Daoy (cell line): ENCODE results near the gene MYO3A. TPM values are rescaled to one million over a fixed set of nuclear protein-coding genes. Genes with fewer than 3 reads are reported as not detected.

Experiments used
- DNase-seq: peaks from one replicate; pipeline ENCODE4 v3.0.0-alpha.2; 2015; ENCODE audit warnings: low read depth
- total RNA-seq: library from RNA; depleted of rRNA; stranded (reverse); fragments of >200 nt; shearing (Covaris generic); gene quantifications from 2 replicates; pipeline ENCODE4 v1.2.3, GENCODE V29; 2014; rRNA removed

MYO3A gene, protein sequence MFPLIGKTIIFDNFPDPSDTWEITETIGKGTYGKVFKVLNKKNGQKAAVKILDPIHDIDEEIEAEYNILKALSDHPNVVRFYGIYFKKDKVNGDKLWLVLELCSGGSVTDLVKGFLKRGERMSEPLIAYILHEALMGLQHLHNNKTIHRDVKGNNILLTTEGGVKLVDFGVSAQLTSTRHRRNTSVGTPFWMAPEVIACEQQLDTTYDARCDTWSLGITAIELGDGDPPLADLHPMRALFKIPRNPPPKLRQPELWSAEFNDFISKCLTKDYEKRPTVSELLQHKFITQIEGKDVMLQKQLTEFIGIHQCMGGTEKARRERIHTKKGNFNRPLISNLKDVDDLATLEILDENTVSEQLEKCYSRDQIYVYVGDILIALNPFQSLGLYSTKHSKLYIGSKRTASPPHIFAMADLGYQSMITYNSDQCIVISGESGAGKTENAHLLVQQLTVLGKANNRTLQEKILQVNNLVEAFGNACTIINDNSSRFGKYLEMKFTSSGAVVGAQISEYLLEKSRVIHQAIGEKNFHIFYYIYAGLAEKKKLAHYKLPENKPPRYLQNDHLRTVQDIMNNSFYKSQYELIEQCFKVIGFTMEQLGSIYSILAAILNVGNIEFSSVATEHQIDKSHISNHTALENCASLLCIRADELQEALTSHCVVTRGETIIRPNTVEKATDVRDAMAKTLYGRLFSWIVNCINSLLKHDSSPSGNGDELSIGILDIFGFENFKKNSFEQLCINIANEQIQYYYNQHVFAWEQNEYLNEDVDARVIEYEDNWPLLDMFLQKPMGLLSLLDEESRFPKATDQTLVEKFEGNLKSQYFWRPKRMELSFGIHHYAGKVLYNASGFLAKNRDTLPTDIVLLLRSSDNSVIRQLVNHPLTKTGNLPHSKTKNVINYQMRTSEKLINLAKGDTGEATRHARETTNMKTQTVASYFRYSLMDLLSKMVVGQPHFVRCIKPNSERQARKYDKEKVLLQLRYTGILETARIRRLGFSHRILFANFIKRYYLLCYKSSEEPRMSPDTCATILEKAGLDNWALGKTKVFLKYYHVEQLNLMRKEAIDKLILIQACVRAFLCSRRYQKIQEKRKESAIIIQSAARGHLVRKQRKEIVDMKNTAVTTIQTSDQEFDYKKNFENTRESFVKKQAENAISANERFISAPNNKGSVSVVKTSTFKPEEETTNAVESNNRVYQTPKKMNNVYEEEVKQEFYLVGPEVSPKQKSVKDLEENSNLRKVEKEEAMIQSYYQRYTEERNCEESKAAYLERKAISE (N-terminal part only)
- 1.7 and 3.9 TPM in 2 replicates for total RNA-seq

DNA sequence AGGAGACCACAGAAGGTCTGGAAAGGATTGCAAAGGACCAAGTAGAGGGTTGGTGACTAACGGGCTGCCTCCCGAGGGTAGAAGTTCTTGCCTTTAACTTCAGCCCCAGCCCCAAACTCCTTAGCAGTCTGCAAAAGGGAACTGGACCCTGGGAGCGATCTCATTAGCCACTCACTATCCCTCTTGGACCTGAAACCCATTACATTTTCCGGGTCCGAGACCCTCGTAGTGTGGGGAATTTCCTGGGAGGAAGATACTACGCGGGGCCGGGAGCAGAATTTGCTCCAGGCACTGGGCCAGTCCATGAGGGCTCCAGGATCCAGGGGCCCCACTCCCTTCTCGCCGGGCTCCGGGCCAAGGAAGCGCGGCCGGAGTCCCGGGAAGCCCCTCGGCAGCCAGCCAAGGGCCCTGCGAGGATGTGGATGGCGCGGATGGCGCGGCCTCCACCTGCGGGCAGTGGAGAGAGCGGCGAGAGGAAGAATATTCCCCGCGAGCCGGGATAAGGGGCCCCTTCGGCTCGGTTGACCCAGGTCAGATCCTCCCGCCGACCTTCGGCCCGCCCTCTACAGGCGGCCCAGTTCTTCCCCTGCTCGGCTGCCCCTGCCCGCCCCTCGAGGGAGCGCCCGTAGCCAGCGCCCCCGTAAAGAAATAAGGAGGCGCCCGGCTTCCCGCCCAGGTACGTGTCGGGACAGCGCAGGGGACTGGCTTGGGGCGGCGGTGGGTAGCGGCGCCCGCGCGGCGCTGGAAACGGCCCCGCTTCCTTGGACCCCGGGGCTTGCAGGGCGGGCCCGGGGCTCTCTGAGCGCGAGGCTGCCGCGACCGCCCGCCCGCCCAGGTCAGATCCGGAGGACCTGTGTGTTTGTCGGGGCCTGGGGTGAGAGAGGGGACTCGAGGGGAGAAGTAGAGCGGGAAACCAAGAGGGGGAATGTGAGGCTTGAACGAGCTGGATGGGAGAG is at the start of gene MYO3A:
Gene MYO3A, plus strand, starts transcription at position 577 of the 956 bp plus-strand sequence. CDS start 17,882 bp downstream, outside the sequence.
- DNase-seq, result peak; percentile 37

DNA sequence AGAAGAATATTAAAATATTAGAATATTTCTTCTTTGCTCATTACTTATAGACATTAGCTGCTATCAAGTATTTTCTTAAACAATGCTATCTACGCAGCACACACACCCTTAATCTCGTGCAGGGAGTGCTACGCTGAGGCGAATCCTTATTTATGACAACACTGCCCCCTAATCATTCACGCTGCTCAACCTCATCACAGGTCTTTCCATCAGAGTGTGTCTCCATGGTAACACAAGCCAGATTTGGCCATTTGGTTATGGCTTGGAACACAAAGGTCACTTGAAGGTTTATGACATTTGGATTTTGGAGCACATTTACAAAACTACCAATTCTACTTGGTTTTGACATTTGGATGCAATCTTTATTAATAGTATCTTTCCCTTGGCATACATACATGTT is 45.4 kb upstream of the MYO3A start:
- no peak for DNase-seq

DNA sequence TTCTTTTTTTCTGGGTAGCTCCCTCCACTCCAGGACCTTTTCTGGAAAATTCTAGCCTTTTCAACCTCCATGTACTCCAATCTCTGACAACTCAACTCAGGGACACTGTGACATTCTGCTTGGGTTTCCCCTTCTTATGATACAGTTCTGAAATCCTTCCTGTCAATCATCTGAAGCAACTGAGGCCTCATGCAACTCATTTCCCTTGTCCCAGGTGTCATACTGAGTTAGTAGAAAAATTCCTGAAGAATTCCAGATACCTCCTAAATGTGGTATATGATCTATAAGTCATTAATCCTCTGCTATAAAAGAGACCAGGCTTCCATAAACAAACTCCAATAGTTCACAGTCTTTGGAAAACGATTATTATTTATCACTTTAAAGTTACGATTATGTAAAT is 43.0 kb upstream of the MYO3A start:
- DNase-seq, result no peak

DNA sequence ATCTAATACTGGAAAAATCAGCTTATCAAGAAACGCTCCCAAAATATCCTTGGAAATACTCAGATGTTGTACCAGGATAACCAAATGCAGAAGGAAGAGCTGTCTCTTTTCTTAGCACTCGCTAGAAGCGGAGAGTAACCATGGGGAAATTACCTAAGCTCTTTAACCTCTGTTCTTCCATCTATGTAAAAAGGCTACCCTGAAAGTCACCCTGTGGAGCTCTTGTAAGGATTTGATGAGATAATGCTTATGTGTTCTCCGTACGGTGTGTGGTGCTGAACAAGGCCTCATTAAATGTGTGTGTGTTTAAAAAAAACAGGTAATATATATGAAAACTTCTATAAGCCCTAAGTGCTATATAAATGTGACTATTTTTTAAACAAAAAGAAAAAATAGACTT is 38.2 kb upstream of the MYO3A start:
- no peak for DNase-seq

DNA sequence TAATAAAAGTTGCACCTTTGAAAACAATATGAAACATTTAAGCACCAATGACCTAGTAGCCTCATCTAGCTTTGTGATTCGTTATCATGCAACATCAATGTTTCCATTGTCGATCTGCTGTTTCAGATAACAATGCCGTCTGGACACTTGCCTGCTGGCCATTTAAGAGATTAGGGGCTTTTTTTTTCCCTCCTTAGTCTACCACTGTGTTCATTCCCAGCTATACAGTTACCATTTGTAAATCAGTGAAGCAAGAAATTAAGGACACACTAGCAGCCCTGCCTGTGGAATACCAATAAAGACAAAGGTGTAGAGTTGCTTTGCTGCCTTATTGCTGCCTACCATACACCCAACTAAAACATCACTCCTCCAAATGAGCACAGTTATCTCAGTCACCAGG is 37.6 kb upstream of the MYO3A start:
- DNase-seq, result no peak

DNA sequence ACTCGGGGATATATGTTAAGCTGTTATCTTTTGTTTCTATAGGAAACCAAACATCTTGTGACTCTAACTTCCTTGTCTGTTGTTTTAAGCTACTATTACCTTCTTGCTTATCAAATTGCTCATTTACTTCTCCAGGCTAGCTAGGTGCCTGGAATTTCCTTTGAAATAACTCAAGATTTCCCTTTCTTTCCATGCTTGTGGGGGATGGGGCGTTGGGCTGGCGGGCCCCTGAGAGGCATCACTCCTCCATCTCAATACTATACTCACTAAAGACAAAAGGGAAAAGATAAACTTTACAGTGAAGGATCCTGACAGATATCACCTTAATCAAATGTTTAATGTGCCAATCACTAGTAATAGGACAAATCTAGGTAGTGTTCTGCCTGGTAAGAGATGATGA is 34.7 kb upstream of the MYO3A start:
- DNase-seq, result no peak

DNA sequence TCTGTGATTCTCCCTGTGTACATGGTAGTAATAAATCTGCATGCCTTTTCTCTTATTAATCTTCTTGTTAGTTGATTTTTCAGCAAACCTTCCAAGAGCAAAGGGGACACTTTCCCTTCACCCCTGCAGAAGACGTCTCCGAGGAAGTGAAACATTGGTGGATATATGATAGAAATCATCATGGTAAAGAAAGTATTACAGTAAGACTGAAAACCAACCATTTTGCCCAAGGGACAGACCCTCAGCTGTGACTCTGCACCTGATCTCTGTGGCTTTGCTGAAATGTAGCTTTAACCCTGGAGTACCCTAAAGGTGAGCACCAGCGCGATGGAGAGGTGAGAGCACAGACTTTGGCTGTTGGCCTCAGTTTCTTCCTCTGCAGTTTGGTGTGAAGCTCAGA is 32.8 kb upstream of the MYO3A start:
- no peak for DNase-seq

DNA sequence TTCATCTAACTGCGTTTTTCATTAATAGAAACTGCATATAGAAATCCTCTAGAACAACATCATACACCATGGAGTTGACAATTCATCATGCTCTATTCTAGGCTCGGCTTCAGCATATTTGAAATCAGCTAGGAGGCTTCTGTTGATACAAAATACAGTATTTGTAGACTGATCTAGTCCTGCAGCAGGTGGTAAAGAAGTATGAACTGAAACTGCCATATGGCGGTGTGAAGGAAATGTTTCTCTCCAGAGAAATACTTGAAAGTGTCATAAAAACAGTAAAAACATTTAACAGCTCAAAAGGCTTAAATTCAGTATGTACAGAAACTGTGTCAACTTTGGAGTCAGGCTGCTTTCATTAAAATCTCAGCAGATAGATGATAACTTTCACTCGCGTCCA is 32.0 kb upstream of the MYO3A start:
- no peak for DNase-seq

DNA sequence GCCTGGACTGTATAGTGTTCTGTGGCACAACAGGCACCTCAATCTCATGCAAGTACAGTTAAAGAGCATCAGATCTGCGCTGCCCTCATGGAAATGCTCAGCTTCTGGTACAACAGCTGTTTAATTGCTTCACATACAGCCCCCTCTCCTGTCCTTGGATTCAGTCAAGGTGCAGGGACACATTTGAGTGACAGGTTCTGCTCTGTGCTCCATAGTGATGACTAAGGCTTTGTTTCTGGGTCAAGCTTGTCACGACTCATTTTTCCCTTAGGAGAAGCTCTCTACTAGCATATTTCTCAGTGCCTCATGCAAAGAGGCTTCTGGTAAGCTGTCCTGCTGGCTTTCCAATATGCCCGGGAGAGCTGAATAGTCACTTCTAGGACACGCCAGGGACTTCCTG is 26.8 kb upstream of the MYO3A start:
- DNase-seq, result no peak

DNA sequence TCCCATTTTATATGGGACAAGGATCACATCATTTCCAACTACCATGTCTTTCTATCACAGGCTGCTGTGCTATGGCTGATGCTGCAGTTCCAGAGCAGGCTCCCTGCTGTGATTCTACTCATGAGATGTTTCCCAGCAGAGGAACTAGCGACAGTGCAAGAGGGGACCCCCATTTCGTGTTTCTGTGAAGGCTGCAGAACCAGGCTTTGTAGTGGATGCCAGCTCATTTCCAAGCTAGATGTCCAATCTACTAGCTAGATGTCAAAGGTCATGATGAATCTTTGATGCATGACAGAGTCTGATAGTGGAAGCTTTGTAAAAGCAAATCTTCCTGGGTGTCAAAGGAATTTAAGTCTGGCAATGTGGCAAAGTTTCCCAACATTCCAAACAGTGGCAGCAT is 21.2 kb upstream of the MYO3A start:
- no peak for DNase-seq

DNA sequence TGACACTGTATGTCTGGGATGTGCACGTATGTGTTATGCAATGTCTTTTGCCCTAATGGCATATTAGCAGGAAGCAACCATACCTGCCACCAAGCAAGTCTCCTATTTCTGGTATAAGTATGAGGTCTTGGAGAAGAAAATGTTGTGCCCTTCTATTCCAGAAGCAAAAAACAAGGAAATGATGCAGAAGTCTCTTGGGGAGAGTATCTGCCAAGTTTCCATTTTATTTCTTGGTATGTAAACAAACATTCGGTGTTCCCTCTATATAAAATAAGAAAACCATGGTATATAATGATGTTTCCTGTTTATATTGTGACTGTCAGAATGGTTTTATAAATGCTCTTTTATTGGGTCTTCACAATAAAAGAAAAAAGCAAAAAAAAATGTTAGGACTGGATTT is 19.3 kb upstream of the MYO3A start:
- DNase-seq, result no peak

DNA sequence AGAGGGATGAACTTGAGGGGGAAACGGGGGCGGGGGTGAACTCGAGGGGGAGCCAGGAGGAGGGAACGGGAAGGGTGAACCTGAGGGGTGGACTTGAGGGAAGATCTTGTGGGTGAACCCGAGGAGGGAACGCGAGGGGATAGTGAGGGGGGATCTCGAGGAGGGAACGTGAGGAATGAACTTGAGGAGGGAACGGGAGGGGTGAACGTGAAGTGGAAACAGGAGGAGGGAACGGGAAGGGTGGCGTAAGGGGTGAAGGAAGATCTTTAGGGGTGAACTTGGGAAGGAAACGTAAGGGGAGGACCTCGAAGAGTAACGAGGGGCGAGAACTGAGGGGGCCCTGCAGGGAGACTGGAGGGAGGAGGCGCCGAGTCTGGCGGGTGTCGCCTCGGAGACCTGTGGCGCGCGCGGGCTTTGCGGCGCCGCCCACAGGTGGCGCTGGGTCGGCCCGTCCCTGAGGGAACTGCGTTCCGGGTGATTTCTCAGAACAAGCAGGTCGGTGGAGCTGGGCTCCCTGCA is 651 bp downstream of the MYO3A start:
- DNase-seq, result peak; percentile 61

DNA sequence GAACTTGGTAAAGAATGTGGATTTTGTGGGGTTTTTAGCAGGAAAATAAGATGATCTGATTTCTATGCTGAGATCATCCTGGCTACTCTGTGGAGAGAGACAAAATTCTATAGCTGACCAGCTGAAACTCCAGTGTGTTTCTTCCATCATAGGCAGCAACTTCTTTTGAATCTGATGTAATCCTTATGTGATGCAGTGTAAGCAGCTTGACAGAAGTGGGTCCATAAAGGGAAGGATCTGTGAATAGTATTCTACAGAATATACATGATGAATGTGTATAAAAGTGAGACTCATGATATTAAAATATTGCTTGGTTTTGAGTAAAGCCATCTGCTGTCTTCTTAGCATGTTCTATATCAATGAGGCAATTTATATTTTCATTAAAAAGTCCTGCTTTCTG is 4.4 kb downstream of the MYO3A start:
- DNase-seq, result no peak

DNA sequence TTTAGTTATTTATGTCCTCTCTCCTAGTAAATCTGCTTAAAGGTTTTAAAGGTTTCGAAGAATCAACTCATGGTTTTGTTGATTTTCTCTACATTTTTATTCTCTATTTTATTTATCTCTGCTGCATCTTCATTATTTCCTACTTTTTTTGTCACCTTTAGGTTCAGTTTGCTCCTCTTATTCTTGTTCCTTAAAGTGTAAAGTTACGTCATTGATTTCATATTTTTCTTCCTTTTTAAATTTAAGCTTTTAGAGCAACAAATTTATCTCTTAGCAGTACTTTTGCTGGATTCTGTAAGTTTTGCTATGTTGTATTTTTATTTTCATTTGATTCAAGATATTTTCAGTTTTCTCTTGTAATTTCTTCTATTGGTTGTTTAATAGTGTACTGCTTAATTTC is 10.7 kb downstream of the MYO3A start:
- DNase-seq, result no peak

DNA sequence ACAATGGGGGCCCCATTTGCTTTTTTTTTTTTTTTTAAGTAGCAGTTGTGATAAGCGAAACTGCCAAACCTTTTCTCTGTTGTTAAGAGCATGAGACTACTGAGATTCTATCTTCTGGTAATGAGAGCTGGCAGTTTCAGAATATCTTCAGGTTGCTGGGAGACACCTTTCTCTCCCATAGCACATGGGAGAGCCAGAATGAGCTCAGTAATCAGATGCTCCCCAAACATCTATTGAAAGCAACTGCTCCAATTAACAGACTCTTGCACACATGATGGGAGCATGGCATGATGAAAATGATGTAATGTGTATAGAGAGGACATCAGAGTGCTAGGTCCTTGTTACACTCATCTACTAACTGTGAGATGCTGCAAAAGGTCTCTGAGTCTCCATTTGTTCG is 18.8 kb downstream of the MYO3A start:
- DNase-seq, result no peak

DNA sequence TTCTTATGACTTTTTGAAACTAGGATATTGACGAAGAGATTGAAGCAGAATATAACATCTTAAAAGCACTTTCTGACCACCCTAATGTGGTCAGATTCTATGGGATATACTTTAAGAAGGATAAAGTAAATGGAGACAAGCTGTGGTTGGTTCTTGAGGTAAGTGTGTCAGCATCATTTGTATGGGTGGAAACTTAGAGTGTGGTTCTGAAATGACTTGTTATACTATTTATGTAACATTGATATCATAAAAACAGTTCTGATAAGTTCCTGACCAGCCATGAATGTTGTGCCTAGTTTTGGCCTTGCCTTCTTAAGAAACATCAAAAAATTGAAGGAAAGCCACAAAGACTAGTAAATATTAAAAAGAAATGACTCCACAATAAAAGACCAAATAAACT is 20.8 kb downstream of the MYO3A start:
- DNase-seq, result no peak

DNA sequence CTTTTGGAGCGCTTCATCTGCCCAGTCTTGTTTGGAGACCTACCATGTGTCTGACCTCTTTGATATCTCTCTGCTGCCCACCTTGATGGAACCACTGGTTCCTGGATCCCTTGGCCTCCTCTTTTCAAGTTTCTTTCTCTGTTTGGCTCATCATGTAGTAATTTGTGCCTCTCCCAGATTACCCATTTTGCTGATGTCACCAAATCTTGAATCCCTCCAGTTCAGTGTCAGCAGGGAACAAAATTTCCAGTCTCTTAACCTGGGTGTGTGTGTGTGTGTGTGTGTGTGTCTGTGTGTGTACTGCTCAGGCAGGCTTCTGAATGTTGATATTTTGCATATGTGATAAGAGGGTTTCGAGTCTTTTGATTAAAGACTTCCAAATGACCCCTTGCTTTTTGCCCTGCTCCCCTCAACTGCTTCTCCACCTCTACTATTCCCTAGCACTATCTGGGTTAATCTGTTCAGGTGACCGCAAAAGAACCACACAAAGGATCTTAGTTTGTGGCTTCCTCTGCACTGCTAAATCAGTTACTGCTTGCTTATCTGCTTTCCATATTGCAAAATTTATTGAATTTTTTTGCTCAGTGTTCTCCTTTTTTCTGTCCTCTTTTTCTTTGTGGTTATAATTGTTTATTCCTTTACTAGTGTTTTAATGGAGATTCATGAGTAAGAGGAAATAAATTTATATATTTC is 25.7 kb downstream of the MYO3A start:
- no peak for DNase-seq

DNA sequence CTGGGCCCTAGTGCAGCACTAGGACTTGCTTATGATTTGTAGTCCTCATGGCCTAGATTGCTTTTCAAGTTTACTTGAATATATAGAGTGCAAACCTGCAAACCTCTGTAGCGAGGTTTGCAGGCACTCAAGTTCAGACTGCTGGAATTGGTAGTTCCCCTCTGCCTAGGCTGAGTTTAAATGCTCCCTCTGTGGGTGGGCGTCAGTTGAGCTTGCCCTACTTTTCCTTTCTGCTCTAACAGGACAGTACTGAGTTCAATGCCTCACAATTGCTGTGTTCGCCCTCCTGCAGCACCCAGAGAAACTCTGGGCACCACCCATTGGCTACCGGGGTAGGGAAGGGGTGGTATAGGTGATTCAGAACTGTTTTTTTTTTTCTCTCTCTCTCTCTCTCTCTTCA is 31.6 kb downstream of the MYO3A start:
- no peak for DNase-seq

DNA sequence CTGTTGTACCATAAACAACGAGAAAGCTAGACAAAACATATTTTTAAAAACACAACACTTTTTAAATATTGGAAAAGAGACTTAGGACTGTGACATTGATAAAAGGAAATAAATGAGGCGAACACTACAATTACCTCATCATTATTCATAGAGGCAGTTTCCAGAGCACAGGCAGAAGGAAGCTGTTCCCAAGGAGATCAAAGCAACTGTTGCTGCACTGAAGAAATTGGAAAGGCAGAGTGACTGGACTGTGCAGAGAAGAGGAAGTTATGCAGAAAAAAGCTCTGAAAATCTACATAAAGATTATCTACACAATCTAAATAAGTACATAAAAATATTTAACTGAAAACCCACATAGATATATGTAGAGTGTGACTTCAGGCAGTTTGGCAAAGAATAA is 32.8 kb downstream of the MYO3A start:
- DNase-seq, result no peak

DNA sequence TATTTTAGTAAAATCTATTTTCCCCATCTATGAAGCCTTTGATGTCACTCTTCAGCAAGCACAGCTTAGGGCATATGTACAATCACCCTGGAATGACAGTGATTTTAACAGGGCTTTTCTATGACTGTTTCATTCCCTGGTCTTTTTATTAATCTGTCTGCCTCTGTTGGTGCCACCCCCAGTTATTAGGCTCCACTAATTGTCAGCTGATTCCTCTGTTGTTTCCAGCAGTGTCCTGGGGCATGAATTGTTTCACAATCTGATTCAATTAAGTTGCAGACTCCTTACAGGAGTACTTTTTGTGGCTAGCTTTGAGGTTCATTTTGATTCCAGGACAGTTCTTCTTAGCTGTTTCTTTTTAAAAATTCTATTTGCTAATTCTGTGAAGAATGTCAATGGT is 38.6 kb downstream of the MYO3A start:
- no peak for DNase-seq
